ENCODE measurements around the gene BRMS1L.
"Not testable (repeated sequence)": the region's sequence is repeated elsewhere in the genome, so short reads cannot be mapped to it uniquely, and the experiment has no call there.

Gene BRMS1L

DNA sequence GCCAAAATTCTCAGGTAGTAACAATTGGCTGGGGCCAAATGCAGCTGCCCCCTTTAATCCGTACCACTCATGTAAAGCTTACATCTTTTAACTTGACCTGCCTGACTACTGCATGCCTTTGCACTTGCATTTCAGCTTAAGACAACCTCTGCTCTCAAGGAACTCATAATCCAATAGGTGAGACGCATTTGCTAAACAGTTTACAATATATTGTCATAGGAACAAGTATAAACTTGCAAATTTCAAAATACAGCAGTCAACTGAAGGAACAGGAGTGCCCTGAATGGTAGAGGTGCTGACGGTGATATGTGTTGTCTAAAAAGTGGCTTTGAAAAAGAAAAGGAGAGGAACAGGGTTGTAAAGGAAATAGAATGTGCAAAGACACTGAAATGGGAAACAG, 3.6 kb upstream of the BRMS1L start:
- ATAC-seq: no peak
- TF ChIP-seq SNAI2 (CRISPR knock-in tag; IDR thresholded peaks at IDR 0.05) (no peak), ZFP3 (CRISPR knock-in tag; IDR thresholded peaks at IDR 0.05) (no peak), PPARA (CRISPR knock-in tag; IDR thresholded peaks at IDR 0.05; ENCODE audit: borderline replicate concordance) (no peak), OSR1 (CRISPR knock-in tag; IDR thresholded peaks at IDR 0.05) (no peak), ZNF8 (CRISPR knock-in tag; IDR thresholded peaks at IDR 0.05) (no peak), ZNF565 (CRISPR knock-in tag; conservative IDR thresholded peaks at IDR 0.05; ENCODE audit: low read depth) (no peak), RARB (CRISPR knock-in tag; IDR thresholded peaks at IDR 0.05) (no peak), GLIS3 (CRISPR knock-in tag; IDR thresholded peaks at IDR 0.05) (no peak), TCF4 (CRISPR knock-in tag; IDR thresholded peaks at IDR 0.05; ENCODE audit: borderline replicate concordance) (no peak), ZC3H10 (CRISPR knock-in tag; IDR thresholded peaks at IDR 0.05) (no peak)
- TF ChIP-seq, protein P1, sequence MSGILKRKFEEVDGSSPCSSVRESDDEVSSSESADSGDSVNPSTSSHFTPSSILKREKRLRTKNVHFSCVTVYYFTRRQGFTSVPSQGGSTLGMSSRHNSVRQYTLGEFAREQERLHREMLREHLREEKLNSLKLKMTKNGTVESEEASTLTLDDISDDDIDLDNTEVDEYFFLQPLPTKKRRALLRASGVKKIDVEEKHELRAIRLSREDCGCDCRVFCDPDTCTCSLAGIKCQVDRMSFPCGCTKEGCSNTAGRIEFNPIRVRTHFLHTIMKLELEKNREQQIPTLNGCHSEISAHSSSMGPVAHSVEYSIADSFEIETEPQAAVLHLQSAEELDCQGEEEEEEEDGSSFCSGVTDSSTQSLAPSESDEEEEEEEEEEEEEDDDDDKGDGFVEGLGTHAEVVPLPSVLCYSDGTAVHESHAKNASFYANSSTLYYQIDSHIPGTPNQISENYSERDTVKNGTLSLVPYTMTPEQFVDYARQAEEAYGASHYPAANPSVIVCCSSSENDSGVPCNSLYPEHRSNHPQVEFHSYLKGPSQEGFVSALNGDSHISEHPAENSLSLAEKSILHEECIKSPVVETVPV (CRISPR knock-in tag; IDR thresholded peaks at IDR 0.05): no peak
- TF ChIP-seq, protein P2, sequence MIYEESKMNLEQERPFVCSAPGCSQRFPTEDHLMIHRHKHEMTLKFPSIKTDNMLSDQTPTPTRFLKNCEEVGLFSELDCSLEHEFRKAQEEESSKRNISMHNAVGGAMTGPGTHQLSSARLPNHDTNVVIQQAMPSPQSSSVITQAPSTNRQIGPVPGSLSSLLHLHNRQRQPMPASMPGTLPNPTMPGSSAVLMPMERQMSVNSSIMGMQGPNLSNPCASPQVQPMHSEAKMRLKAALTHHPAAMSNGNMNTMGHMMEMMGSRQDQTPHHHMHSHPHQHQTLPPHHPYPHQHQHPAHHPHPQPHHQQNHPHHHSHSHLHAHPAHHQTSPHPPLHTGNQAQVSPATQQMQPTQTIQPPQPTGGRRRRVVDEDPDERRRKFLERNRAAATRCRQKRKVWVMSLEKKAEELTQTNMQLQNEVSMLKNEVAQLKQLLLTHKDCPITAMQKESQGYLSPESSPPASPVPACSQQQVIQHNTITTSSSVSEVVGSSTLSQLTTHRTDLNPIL (CRISPR knock-in tag; IDR thresholded peaks at IDR 0.05; ENCODE audit: low read depth): no peak
- TF ChIP-seq, protein P3, sequence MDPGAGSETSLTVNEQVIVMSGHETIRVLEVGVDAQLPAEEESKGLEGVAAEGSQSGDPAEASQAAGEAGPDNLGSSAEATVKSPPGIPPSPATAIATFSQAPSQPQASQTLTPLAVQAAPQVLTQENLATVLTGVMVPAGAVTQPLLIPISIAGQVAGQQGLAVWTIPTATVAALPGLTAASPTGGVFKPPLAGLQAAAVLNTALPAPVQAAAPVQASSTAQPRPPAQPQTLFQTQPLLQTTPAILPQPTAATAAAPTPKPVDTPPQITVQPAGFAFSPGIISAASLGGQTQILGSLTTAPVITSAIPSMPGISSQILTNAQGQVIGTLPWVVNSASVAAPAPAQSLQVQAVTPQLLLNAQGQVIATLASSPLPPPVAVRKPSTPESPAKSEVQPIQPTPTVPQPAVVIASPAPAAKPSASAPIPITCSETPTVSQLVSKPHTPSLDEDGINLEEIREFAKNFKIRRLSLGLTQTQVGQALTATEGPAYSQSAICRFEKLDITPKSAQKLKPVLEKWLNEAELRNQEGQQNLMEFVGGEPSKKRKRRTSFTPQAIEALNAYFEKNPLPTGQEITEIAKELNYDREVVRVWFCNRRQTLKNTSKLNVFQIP (CRISPR knock-in tag; IDR thresholded peaks at IDR 0.05; ENCODE audit: borderline replicate concordance, low read depth): no peak
- TF ChIP-seq, protein P4, sequence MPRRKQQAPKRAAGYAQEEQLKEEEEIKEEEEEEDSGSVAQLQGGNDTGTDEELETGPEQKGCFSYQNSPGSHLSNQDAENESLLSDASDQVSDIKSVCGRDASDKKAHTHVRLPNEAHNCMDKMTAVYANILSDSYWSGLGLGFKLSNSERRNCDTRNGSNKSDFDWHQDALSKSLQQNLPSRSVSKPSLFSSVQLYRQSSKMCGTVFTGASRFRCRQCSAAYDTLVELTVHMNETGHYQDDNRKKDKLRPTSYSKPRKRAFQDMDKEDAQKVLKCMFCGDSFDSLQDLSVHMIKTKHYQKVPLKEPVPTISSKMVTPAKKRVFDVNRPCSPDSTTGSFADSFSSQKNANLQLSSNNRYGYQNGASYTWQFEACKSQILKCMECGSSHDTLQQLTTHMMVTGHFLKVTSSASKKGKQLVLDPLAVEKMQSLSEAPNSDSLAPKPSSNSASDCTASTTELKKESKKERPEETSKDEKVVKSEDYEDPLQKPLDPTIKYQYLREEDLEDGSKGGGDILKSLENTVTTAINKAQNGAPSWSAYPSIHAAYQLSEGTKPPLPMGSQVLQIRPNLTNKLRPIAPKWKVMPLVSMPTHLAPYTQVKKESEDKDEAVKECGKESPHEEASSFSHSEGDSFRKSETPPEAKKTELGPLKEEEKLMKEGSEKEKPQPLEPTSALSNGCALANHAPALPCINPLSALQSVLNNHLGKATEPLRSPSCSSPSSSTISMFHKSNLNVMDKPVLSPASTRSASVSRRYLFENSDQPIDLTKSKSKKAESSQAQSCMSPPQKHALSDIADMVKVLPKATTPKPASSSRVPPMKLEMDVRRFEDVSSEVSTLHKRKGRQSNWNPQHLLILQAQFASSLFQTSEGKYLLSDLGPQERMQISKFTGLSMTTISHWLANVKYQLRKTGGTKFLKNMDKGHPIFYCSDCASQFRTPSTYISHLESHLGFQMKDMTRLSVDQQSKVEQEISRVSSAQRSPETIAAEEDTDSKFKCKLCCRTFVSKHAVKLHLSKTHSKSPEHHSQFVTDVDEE (CRISPR knock-in tag; IDR thresholded peaks at IDR 0.05): no peak
- TF ChIP-seq, protein P5, sequence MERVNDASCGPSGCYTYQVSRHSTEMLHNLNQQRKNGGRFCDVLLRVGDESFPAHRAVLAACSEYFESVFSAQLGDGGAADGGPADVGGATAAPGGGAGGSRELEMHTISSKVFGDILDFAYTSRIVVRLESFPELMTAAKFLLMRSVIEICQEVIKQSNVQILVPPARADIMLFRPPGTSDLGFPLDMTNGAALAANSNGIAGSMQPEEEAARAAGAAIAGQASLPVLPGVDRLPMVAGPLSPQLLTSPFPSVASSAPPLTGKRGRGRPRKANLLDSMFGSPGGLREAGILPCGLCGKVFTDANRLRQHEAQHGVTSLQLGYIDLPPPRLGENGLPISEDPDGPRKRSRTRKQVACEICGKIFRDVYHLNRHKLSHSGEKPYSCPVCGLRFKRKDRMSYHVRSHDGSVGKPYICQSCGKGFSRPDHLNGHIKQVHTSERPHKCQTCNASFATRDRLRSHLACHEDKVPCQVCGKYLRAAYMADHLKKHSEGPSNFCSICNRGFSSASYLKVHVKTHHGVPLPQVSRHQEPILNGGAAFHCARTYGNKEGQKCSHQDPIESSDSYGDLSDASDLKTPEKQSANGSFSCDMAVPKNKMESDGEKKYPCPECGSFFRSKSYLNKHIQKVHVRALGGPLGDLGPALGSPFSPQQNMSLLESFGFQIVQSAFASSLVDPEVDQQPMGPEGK (CRISPR knock-in tag; IDR thresholded peaks at IDR 0.05; ENCODE audit: borderline replicate concordance): no peak

DNA sequence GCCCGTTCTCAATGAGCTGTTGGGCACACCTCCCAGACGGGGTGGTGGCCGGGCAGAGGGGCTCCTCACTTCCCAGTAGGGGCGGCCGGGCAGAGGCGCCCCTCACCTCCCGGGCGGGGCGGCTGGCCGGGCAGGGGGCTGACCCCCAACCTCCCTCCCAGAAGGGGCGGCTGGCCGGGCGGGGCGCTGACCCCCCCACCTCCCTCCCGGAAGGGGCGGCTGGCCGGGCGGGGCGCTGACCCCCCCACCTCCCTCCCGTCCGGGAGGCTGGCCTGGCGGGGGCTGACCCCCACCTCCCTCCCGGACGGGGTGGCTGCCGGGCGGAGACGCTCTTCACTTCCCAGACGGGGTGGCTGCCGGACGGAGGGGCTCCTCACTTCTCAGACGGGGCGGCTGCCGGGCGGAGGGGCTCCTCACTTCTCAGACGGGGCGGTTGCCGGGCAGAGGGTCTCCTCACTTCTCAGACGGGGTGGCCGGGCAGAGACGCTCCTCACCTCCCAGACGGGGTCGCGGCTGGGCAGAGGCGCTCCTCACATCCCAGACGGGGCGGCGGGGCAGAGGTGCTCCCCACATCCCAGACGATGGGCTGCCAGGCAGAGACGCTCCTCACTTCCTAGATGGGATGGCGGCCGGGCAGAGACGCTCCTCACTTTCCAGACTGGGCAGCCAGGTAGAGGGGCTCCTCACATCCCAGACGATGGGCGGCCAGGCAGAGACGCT, 1.5 kb upstream of the BRMS1L start:
- ATAC-seq: not testable (repeated sequence)

DNA sequence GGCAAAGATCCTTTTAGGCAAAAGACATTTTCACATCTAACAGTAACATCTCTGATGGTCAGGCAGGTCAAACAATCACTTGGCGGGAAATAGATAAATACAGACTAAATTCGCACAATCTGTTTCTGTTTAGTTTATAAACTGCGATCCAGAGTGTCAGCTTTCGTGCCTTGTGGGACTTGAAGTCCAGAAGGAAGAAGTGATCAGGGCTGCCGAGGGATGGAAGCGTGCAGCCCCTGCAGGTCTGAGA, 245 bp upstream of the BRMS1L start:
- TF ChIP-seq, protein P1 (CRISPR knock-in tag; IDR thresholded peaks at IDR 0.05): no peak
- no peak for TF ChIP-seq ZNF565 (CRISPR knock-in tag; conservative IDR thresholded peaks at IDR 0.05; ENCODE audit: low read depth)
- TF ChIP-seq ISL1 (CRISPR knock-in tag; IDR thresholded peaks at IDR 0.05): no peak
- TF ChIP-seq ESRRG (CRISPR knock-in tag; IDR thresholded peaks at IDR 0.05): no peak
- no peak for ATAC-seq

DNA sequence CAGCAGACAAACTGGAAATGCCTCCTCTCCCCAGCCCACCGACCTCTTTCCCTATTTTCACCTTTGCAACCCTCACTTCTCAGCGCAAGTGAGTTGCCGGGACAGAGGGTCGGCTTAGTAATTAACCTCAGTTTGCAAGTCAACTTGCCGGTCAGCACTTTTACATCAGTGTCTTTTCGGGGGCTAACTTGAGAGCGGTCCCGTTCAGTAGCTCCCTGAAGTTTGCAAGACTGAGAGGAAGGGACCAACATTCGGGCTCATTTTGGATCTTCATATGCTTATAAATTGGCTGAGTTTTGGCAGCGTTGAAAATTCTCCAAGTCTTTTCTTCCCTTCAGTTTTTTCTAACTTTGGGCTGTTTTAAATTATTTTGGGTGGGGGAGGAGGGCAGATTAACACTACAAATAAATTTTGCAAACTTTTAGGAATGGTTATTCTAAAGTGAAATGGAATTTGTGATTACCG, 846 bp downstream of the BRMS1L start:
- TF ChIP-seq, protein P5 (CRISPR knock-in tag; IDR thresholded peaks at IDR 0.05; ENCODE audit: borderline replicate concordance): no peak
- no peak for TF ChIP-seq BACH2 (CRISPR knock-in tag; IDR thresholded peaks at IDR 0.05; ENCODE audit: borderline replicate concordance)
- TF ChIP-seq, protein P1 (CRISPR knock-in tag; IDR thresholded peaks at IDR 0.05): no peak
- no peak for TF ChIP-seq ZNF70 (CRISPR knock-in tag; IDR thresholded peaks at IDR 0.05)
- ATAC-seq: no peak

Measured in SK-N-SH treated with all-trans-retinoic acid at 6 μM for 48 hours (cell line).